B cell (primary cell): ENCODE data around the gene MAP1S.

Experiments
- EZH2 ChIP-seq: IDR thresholded peaks from 2 replicates; pipeline ENCODE4 v1.6.1; 2012; ENCODE audit warnings: borderline replicate concordance, low read depth, mild to moderate bottlenecking, moderate library complexity, low read length; ENCODE audit not compliant: insufficient read depth, poor library complexity, severe bottlenecking
- TF ChIP-seq, protein P1 (sequence below): fragments of 200-600 bp; IDR thresholded peaks from one replicate; pipeline ENCODE4 v1.8.0; 2022; ENCODE audit warnings: antibody characterized with exemption, mild to moderate bottlenecking

DNA sequence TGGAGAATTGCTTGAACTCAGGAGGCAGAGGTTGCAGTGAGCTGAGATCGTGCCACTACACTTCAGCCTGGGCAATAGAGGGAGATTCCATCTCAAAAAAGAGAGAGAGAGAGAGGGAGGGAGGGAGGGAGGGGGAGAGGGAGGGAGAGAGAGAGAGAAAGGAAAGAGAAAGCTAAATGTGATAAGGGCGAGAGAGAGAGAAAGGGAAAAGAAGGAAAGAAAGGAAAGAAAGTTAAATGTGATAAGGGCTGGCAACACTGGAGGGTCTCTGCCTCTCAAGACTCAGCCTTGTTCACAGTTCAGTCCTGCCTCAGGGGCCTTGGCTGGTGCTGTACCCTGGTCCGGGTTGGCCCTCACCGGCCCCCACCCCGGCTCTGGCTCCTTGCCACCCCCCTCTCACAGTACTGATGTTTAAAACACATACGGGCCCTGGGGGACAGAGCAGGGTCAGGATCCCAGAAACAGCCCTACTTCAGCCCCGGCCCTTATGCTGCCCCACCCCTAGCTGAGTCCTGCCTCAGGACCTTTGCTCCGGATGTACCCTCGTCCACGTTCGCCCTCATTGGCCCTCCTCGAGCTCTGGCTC, 3.5 kb downstream of the MAP1S start:
- TF ChIP-seq, protein P1, sequence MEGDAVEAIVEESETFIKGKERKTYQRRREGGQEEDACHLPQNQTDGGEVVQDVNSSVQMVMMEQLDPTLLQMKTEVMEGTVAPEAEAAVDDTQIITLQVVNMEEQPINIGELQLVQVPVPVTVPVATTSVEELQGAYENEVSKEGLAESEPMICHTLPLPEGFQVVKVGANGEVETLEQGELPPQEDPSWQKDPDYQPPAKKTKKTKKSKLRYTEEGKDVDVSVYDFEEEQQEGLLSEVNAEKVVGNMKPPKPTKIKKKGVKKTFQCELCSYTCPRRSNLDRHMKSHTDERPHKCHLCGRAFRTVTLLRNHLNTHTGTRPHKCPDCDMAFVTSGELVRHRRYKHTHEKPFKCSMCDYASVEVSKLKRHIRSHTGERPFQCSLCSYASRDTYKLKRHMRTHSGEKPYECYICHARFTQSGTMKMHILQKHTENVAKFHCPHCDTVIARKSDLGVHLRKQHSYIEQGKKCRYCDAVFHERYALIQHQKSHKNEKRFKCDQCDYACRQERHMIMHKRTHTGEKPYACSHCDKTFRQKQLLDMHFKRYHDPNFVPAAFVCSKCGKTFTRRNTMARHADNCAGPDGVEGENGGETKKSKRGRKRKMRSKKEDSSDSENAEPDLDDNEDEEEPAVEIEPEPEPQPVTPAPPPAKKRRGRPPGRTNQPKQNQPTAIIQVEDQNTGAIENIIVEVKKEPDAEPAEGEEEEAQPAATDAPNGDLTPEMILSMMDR, result no peak
- no peak for TF ChIP-seq EZH2
